Measurements from ENCODE around the gene GRID1.

The GRID1 gene

GRCh38 chr10:85650791-85651496 lies 715.7 kb downstream of the GRID1 start:
- no peak for DNase-seq

- no peak for DNase-seq
Observed at GRCh38 chr10:85649461-85649860, 717.1 kb downstream of the GRID1 start.

GRCh38 chr10:85648279-85648754 lies 718.3 kb downstream of the GRID1 start:
- DNase-seq, result no peak

- no peak for DNase-seq
Observed at GRCh38 chr10:85647741-85648140, 718.9 kb downstream of the GRID1 start.

GRCh38 chr10:85645926-85646711 lies 720.5 kb downstream of the GRID1 start:
- DNase-seq, result no peak

- DNase-seq, result no peak
Observed at GRCh38 chr10:85645053-85645452, 721.5 kb downstream of the GRID1 start.

GRCh38 chr10:85643845-85644525 lies 722.6 kb downstream of the GRID1 start:
- no peak for DNase-seq

GRCh38 chr10:85643171-85643844 lies 723.3 kb downstream of the GRID1 start:
- no peak for DNase-seq

GRCh38 chr10:85642421-85643170 lies 724.0 kb downstream of the GRID1 start:
- no peak for DNase-seq

GRCh38 chr10:85642082-85642420 lies 724.5 kb downstream of the GRID1 start:
- DNase-seq, result no peak

- DNase-seq, result no peak
Observed at GRCh38 chr10:85641479-85642009, 725.1 kb downstream of the GRID1 start.

GRCh38 chr10:85638797-85639196 lies 727.8 kb downstream of the GRID1 start:
- no peak for DNase-seq

- DNase-seq, result no peak
Observed at GRCh38 chr10:85635650-85636049, 730.9 kb downstream of the GRID1 start.

GRCh38 chr10:85624511-85624910 lies 742.1 kb downstream of the GRID1 start:
- no peak for DNase-seq

- DNase-seq, result no peak
Observed at GRCh38 chr10:85623758-85624157, 742.8 kb downstream of the GRID1 start.

- no peak for DNase-seq
Observed at GRCh38 chr10:85623342-85623741, 743.3 kb downstream of the GRID1 start.

GRCh38 chr10:85622425-85622824 lies 744.2 kb downstream of the GRID1 start:
- DNase-seq, result no peak

- DNase-seq, result no peak
Observed at GRCh38 chr10:85621562-85621961, 745.0 kb downstream of the GRID1 start.

- no peak for DNase-seq
Observed at GRCh38 chr10:85620807-85621206, 745.8 kb downstream of the GRID1 start.

GRCh38 chr10:85619832-85620231 lies 746.8 kb downstream of the GRID1 start:
- DNase-seq, result no peak

- no peak for DNase-seq
Observed at GRCh38 chr10:85618841-85619240, 747.8 kb downstream of the GRID1 start.
